HG03159 (cell line): ENCODE data around the gene GRIA1.

Experiments used
- ATAC-seq: cut with Tn5 transposase; IDR thresholded peaks from one replicate; pipeline ENCODE4 v1.9.1; 2021; ENCODE audit warnings: mild to moderate bottlenecking, moderate library complexity; ENCODE audit not compliant: unreplicated experiment

The GRIA1 gene

DNA sequence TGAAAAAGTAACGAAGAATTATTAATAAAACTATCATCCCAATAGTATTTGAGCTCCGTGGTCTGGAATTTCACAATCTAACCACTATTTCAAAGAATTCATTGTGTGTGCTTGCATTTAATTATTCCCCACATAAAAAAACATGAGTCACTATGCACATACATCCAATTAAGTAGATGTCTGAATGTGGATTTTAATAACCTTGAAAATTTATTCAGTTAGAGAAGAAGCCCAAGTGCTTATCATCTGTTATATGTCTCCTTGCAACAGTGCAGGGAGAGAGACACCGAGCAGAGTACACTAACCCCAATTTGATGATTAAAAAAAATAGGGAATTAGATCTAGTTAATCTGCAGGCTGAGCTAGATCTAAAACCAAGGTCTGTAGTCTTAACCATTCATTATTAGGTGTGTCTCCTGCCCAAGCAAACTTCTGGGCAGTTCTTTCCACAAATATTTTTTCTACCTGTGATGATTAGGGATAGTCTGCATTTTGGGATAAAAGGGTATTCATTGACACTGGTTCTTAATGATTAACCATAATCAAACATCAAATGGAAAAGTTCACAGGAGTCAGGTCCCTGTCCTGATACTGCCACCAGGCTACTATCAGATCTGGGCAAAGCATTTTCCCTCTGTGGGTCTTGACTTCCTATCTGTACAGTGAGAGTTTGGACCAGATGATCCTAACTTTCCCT is 164.2 kb downstream of the GRIA1 start:
- no peak for ATAC-seq

DNA sequence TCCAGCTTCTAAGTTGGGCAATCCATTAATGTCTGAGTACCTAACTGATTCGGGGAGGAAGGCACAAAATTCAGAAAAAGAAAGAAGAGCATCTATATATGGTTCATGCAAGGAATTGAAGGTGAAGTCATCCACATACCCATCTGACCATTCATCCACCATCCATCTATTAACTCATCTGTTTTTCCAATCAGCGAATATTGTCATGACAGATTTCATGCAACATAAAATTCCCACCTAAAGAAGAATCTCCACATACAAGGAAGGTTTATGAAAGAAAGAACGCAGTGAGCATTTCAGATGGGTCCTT is 164.7 kb downstream of the GRIA1 start:
- ATAC-seq: no peak

DNA sequence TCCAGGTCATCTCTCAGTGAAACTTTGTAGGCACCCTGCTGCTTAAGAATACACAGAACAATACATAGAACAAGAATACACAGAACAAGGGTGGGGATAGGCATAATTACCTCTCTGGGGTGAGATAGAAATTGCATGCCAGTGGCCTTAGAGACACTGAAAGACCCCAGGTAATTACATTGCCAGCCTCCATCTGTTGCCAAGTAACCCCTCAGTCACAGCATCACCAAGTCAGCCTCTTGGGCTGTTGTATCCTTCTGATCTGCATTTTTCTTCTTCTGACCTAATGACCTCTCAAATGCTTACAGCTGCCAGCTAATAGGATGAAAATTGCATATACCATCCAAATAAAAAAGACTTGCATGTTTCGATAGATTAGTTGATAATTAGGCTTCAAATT is 167.7 kb downstream of the GRIA1 start:
- no peak for ATAC-seq

DNA sequence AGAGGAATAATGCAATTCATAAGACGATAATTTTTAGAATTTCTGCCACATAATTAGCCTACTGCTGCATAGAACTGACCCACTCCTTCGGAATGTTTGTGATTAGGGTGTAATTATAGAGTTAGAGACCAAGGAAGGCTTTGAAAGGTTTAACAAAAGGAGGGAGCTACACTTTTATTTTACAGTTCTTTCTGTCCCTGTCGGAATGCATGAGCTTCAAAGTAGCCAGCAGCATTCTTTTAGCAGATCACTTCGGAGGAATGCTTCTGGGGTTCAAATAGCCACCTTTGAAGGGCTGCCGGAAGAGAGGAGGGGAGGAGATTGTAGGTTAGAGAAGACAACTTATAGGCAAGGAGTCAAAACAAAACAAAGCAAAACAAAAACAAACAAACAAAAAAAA is 168.1 kb downstream of the GRIA1 start:
- no peak for ATAC-seq

DNA sequence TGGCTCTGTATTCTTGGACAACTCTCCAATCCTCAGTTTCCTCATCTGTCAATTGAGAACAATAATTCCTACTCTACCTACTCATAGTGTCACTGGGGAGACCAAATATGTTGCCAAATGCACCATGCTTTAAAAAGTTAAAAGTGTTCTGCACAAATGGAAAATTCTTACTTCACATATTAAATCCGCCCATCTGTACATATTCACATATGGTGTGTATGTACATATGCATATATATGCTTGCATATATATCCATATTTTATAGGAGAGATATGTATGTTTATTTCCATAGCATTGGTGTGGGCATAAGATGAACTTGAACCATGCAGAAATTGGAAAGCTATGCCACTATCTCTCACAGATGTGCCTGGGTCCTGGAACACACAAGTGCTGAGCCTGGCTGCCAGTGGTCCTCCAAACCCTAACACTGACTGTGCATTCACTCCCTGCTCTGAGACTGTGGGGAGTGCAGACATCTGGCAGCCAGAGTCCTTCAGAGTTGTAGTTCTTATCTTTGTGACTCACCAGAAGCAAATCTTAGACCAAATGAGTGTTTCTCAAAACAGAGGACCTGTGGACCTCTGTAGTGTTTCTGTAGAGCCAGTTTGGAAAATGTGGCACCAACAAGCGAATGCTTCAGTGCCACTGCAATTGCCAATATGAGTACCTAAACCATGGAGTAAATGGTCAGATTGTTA is 168.7 kb downstream of the GRIA1 start:
- no peak for ATAC-seq

DNA sequence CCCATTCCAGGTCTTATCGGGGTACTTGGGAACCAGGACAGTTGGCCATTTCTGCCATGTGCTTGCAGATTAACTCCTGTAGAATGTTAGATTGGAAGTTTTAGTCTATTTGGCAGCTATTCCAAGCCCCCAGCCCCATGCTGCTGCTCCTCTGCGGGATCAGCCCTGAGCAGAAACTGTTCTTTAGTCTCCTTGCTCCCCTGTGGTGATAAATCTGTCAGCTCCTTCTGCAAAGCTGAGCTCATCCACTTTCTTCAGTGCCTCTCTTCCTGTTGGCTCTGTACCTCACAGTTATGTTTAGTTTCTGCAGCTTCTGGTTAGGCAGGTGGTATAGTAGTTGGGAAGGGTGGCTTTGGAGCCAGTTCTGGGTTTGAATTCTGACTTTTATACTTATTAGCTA is 170.4 kb downstream of the GRIA1 start:
- no peak for ATAC-seq

DNA sequence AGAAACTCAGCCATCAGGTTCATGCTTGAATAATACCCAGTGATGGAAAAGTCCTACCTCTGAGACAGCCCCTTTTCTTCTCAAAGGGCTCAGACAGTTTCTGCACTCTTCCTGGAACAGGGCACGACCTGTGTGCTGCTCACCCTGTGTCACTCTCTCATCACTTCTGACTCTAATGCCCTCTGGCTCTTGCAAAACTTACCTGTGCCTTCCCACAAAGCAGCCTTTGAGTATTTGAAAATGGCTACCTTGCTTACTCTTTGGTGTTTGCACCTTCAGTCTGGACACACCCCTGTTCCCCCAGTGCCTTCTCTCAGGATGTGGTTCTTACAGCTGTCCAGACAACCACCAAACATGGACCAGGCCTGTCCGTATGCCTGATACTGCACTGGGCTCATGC is 171.4 kb downstream of the GRIA1 start:
- no peak for ATAC-seq

DNA sequence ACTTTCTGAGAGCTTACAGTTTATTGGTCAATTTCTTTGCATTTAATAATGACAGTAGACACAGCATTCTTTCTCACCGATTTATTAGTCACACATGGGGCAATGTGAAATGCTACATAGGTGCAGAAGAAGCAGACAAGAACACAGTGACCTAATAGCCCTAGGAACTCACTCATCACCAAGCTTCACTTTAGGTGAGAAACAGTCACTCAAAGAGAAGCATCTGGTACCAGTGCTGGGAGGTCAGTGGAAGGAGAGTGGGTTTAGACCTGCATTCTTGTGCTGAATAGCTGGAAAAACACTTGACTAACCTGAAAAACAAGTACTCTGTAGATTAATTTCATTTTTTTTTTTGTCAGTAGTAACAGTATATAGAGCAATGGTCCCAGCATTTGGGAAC is 179.6 kb downstream of the GRIA1 start:
- no peak for ATAC-seq

DNA sequence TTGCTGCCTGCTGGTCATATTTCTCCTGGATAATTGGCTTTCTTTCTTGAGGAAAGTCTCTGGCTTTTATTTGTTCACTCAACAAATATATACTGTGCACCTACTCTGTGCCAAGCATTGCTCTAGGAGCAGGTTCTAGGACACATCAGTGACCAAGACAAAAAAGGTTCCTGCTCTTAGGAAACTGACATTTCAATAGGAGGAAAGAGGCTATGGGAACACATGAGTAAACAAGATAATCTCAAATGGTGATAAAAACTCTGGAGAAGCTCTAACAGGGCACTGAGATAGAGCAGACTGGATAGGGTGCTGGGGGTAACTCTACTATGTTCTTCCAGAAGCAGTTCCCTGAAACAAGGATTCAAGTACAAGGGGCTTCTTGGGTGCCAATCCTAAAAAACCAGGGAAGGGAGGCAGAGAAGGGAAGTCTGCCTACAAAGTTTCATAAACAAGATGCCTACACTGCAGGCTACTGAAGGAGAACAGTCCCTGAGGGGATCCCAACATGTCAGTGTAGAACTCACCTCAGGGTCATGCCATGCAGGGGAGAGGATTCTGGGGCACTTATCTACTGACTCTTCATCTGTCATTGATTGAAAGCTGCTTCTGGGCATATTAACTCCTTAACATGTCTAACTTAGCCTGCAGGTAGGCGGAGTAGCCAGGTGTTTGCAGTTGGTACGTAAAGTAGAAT is 181.3 kb downstream of the GRIA1 start:
- ATAC-seq: no peak

DNA sequence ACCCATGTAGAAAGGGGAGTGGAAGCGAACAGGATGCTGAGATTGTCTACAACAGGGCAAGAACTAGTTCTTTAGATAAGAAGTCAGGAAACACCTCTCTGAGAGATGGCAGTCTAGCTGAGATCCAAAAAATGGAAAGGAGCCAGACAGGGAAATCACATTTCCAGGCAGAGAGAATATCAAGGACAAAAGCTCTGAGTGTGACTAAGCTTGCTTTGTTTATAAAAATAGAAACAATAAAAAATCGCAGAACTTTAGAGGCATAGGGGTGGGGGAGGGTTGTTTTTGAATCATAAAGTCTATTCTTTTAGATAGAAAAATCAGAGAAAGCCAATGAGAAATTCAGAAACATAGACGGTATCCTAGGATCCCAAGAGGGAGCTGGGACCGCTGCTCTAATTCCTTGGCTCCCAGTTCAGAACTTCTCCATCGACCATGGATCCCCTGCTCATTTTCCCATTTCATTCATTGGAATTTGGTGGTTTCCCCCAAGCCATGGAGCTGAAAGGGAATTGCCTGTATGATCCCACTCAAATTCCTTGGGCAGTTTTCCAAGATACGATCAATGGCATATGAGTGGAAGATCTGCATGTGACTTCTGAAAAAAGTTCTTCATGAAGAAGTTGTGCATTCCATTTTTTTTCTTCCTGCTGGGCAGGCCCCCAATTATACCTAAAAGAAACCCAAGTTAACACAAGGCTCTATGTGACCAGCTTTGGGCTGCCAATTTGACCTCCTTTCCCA is 182.0 kb downstream of the GRIA1 start:
- no peak for ATAC-seq

DNA sequence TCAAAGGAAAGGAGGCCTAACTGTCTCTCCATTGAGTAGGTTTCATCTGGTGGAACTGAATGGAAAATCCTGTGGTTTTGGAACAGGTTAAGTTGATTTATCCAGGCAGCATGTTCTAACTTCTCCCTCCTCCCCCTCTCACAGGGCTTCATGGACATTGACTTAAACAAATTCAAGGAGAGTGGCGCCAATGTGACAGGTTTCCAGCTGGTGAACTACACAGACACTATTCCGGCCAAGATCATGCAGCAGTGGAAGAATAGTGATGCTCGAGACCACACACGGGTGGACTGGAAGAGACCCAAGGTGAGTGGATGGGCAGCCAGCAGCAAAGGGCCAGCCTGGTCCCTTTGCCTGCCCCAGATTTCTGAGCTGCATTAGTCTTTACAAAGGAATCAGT is 183.9 kb downstream of the GRIA1 start:
- no peak for ATAC-seq

DNA sequence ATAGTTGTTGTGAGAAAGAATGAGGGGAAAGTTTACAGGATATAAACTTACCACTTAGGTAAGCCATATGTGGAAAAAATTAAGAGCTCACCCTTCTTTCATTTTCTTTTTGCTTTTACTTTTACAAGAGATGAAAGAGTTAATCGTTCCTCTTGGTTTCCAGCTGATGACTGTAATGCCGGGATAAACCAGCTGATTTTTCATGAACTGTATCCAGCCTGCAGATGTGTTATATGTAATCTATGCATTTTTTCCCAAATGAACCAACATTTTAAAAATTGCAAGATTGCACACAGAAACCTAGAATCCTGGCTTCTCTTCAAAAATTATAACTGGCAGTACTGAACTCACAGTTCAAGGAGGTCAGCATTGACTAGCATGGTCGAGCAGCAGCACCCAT is 185.9 kb downstream of the GRIA1 start:
- ATAC-seq: no peak

DNA sequence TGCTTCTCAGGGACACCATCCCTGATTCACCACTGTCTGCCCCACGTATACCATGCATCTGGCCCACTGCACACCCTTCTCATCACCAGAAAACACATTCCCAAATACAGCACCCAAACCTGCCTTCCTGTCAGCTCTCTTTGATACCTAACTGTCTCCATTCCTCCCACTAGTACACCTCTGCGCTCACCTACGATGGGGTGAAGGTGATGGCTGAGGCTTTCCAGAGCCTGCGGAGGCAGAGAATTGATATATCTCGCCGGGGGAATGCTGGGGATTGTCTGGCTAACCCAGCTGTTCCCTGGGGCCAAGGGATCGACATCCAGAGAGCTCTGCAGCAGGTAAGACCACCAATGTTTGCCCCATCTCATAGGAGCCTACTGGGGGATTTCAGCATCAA is 186.4 kb downstream of the GRIA1 start:
- no peak for ATAC-seq

DNA sequence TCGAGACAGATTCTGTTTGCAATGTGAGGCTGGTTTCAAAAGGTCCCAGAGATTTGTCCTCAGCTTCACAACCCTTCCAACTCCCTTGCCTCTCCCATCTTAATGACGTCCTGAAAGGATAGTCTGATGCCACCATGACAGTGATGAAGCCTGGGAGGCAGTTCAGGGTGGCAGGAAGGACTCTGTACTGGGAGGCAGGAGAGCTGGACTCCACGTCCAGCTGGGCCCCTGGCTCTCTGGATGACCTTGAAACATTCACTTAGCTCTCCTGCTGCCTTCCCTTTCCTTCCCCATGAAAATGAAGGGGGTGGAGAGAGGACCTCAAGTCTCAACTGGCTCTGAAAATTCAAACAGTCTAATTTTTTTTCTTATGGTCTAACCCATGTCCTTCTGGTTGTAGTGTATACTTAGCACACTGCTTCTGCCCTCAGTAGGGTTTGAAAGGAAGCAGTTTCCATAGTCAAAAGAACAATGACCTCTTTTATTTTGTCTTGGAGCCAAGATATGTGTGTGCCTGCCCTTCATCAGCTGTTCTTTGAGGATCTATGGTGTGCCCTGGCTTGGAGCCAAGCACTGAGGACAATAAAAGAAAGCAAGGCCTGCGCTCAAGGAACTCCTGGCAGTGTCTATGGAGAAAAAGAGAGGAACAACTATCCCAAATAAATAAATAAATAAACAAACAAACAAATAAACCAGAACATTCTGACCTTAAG is 188.3 kb downstream of the GRIA1 start:
- ATAC-seq: no peak

DNA sequence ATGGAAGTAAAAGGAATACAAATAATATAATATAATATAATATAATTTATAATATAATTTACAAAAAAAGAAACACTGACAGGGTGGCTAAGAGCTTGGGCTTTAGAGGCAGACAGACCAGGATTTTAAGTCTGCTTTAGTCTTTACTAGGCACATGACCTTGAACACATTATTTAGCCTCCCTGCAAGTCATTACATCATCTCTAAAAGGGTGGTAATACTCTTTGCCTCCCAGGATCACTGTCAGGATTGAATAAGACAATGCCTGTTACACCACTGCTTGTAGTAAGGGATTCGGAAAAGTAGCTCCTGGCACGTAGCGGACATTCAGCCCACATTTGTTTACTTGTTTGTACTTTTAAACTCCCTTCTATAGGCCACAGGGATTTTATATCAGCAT is 199.8 kb downstream of the GRIA1 start:
- ATAC-seq: no peak

DNA sequence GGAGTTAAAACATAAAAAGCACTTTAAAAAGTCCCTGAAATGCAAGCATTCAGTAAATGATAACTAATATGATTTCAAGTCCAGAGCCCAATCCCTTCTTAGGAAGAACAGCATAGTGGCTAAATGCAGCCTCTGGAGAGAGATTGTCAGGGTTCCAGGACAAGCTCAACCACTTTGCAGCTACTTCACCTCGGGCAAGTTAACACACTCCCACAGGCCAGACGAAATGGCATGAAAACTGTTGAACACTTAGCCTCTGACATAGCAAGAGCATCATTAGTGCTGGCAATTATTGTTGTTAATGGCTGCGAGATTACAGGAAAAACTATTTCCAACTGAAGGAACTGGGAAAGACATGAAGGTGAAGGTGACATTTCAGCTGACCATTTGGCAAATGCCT is 205.8 kb downstream of the GRIA1 start:
- ATAC-seq: no peak

DNA sequence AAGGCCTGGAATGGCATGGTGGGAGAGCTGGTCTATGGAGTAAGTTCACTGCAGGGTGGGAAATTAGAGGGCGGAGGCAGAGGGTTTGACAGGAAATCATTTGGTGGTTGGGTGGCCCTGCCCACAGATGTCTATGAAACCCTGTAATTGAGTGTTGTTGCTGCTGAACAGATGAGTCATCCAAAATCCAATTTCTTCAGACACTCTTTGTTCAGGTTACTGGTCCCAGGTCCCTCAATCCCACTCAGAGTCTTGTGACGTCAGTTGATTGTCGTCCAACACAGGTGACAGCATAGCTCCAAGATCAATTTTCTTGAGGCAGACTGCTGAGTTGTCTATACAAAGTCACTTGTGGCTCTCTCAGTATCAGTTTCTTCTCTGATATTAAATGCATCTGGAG is 208.6 kb downstream of the GRIA1 start:
- no peak for ATAC-seq

DNA sequence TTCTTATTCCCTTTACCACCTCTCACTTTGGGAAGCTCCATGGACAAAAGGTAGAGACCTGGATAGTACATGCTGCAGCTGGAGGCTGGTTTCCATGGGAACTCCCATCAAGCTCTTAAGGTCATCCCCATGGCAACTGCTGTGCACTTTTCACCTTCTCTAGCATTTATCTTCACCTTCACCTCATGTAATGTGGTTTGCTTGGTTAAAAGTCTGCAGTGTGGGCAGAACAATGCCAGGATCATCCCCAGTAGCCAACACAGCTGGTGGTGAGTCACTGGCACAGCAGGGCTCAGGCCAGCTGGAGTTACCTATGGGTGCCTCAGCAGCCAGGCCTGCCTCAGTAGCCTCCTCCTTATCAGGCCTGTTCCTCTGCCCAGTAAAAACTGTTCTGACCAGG is 210.5 kb downstream of the GRIA1 start:
- ATAC-seq: no peak

DNA sequence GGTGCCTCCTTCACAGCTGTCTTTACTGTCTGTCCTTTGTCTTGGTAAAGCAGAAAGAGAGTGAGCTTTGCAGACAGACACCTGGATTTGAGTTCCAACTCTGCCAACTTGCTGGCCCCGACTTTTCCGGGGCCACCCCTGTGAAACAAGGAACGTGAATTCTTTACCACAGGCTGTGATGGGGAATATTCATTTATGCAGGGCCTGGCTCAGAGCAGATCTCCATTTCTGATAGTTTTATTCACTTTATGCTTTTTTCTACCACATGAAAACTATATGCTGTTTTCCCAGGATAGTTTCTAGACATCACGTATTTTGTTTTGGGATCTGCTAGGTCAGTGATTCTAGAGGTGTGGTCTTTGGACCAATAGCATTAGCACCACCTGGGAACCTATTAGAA is 211.8 kb downstream of the GRIA1 start:
- ATAC-seq: no peak

DNA sequence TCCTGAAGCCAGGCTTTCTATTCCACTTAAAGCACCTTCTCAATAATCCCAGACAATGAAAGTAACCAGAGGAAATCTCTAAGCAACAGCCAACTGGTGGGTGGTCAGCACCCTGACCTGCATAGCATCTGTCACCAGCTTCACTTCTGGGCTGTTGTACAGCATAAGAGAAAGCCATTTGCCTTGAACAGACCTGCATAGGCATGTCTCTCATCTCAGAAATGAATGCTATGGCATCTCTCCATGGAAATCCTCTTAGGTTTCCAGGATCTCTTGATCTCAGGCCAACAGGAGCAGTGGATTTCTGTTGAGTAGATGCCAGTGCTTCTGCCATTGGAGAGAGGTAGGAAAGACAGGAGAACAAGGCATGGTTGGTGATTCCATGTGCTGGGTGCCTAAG is 213.6 kb downstream of the GRIA1 start:
- no peak for ATAC-seq

DNA sequence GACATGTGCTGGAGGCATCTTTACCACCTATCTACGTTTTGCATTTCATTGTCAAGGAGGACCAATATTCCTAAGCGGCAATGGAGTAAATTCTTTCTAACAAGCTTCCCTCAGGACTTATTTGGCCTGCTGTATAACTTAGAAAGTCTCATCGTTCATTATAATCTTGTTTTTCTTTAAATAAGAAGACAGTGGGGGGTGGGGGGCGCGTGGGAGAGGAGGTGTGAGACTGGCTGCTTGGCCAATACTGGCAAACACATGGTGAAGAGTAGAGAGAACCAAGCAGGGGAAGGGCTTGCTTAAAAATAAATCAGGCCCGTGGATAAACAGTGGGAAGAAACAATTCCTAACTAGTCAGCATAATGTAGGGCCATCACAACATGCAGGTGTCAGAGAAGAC is 217.2 kb downstream of the GRIA1 start:
- no peak for ATAC-seq
